NB4 (cell line): Measurements from ENCODE around the gene AP1G1.

Experiments used
- CTCF ChIP-seq: IDR thresholded peaks from one replicate; pipeline ENCODE4 v1.5.1; 2012; ENCODE audit warnings: low read depth, low read length
- POLR2A ChIP-seq: IDR thresholded peaks from 2 replicates; pipeline ENCODE4 v1.6.1; 2011; ENCODE audit warnings: mild to moderate bottlenecking; ENCODE audit not compliant: insufficient read length; ENCODE audit errors: extremely low read depth

DNA sequence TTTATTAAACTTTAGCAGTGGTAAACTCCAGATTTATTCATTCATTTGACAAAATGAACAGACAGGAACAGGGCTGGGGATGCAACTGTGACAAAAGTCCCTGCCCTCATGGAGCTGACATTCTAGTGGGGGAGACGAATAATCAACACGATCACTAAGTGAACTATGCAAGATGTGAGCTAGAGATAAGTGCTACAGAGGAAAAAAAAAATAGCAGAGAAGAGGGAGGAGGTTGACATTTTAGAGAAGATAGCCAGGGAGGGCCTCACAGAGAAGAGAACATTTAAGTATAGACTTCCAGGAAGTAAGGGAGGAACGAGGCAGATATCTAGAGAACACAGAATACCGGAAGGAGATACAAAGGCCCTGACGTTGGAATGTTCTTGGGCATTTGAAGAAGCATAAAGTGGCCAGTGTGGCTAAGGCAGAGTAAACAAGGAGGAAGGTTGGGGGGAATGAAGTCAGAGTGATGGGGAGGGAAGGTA is 17.9 kb upstream of the AP1G1 start:
- TF ChIP-seq CTCF (no peak), POLR2A (no peak)
